ENCODE data around the gene TMEM179. TPM values are rescaled to one million over a fixed set of nuclear protein-coding genes. Genes with fewer than 3 reads are reported as not detected.

TMEM179 gene
- total RNA-seq, 4 donors from 2014 or later, result 0.46 to 1.9 (median 0.72) TPM

GRCh38 chr14:104639885-104640548 is 35.4 kb upstream of the TMEM179 start:
- Histone ChIP-seq H3K9me3 (peaks cover 0 to 8% (median 0%) of the 10 kb centered on the region in 3 donors), H3K27me3 (peaks cover 70% of the 10 kb centered on the region), H3K4me1 (peaks cover 0 to 5% (median 3%) of the 10 kb centered on the region in 3 donors), H3K36me3 (no peaks in the 10 kb centered on the region), H3K4me3 (no peak overlapping the region), H3K27ac (no peak overlapping the region)
- no CpG with 5 or more reads among the region's 24 CpGs for WGBS, 2 donors (ENCODE audit: low coverage in 1 of 2)
- TF ChIP-seq POLR2AphosphoS5 (IDR thresholded peaks at IDR 0.05), result no peak
- no peak for TF ChIP-seq EP300 (IDR thresholded peaks at IDR 0.05)
- TF ChIP-seq CTCF (IDR thresholded peaks at IDR 0.05), result peak in 3 of 4 experiments; percentile 74 to 92 (median 78)
- TF ChIP-seq POLR2A (IDR thresholded peaks at IDR 0.05), result no peak
- peak; percentile 48 for ATAC-seq

- peaks cover 72% of the 10 kb centered on the region for H3K27me3 ChIP-seq
- no peak overlapping the region for H3K27ac ChIP-seq
- no peaks in the 10 kb centered on the region for H3K36me3 ChIP-seq
- no peak for TF ChIP-seq CTCF (IDR thresholded peaks at IDR 0.05)
- TF ChIP-seq EP300 (IDR thresholded peaks at IDR 0.05), result no peak
- no peak for TF ChIP-seq POLR2A (IDR thresholded peaks at IDR 0.05)
- TF ChIP-seq POLR2AphosphoS5 (IDR thresholded peaks at IDR 0.05), result no peak
- no peak overlapping the region for H3K4me3 ChIP-seq
- peaks cover 0 to 5% (median 3%) of the 10 kb centered on the region in 3 donors for H3K4me1 ChIP-seq
- WGBS, 2 donors (ENCODE audit: low coverage in 1 of 2), result 32% methylated on average over 5 of the region's 5 CpGs; no CpG with 5 or more reads in 1 of the 2 donors
- H3K9me3 ChIP-seq, result peaks cover 0 to 3% (median 0%) of the 10 kb centered on the region in 3 donors
- ATAC-seq, result no peak
Measured at GRCh38 chr14:104639471-104639870, 34.9 kb upstream of the TMEM179 start.

- no peaks in the 10 kb centered on the region for H3K9me3 ChIP-seq
- peaks cover 0 to 5% (median 3%) of the 10 kb centered on the region in 3 donors for H3K4me1 ChIP-seq
- WGBS, 2 donors (ENCODE audit: low coverage in 1 of 2), result no CpG with 5 or more reads among the region's 13 CpGs
- H3K27me3 ChIP-seq, result peaks cover 77% of the 10 kb centered on the region
- H3K36me3 ChIP-seq, result no peaks in the 10 kb centered on the region
- H3K4me3 ChIP-seq, result no peak overlapping the region
- ATAC-seq, result no peak
- no peak overlapping the region for H3K27ac ChIP-seq
- no peak for TF ChIP-seq CTCF (IDR thresholded peaks at IDR 0.05)
- no peak for TF ChIP-seq EP300 (IDR thresholded peaks at IDR 0.05)
Measured at GRCh38 chr14:104638927-104639450, 34.4 kb upstream of the TMEM179 start.

- peaks cover 85% of the 10 kb centered on the region for H3K27me3 ChIP-seq
- 17 to 46% methylated on average over 11 to 12 of the region's 12 CpGs for WGBS, 2 donors (ENCODE audit: low coverage in 1 of 2)
Measured at GRCh38 chr14:104638190-104638589, 33.6 kb upstream of the TMEM179 start.

More at GRCh38 chr14:104638190-104638589, 33.6 kb upstream of the TMEM179 start:
- Histone ChIP-seq H3K9me3 (no peaks in the 10 kb centered on the region), H3K4me1 (peaks cover 0 to 5% (median 3%) of the 10 kb centered on the region in 3 donors), H3K36me3 (no peaks in the 10 kb centered on the region), H3K4me3 (no peak overlapping the region), H3K27ac (no peak overlapping the region)
- ATAC-seq, result no peak
- TF ChIP-seq EP300 (IDR thresholded peaks at IDR 0.05) (no peak), POLR2AphosphoS5 (IDR thresholded peaks at IDR 0.05) (no peak), CTCF (IDR thresholded peaks at IDR 0.05) (no peak), POLR2A (IDR thresholded peaks at IDR 0.05) (no peak)
